Left renal cortex interstitium (tissue), 4 donors: Measurements from ENCODE around the gene MEG3. TPM values are rescaled to one million over a fixed set of nuclear protein-coding genes. Genes with fewer than 3 reads are reported as not detected.

Experiments used
- DNase-seq, 4 donors: peaks; one replicate each; pipeline ENCODE4 v3.0.0-alpha.2; 2013; ENCODE audit warnings: low read depth in 4 of 4, low spot score in 2 of 4, missing footprints in 1 of 4
- polyA plus RNA-seq, 4 donors: library from polyadenylated mRNA; unstranded; fragments of 120-200 nt; gene quantifications; one replicate each; pipeline ENCODE4 v1.2.1, GENCODE V29; 2013; ENCODE audit not compliant: insufficient read length in 4 of 4

The MEG3 gene
- polyA plus RNA-seq, 4 donors = 55.0 to 309 (median 131) TPM

DNA sequence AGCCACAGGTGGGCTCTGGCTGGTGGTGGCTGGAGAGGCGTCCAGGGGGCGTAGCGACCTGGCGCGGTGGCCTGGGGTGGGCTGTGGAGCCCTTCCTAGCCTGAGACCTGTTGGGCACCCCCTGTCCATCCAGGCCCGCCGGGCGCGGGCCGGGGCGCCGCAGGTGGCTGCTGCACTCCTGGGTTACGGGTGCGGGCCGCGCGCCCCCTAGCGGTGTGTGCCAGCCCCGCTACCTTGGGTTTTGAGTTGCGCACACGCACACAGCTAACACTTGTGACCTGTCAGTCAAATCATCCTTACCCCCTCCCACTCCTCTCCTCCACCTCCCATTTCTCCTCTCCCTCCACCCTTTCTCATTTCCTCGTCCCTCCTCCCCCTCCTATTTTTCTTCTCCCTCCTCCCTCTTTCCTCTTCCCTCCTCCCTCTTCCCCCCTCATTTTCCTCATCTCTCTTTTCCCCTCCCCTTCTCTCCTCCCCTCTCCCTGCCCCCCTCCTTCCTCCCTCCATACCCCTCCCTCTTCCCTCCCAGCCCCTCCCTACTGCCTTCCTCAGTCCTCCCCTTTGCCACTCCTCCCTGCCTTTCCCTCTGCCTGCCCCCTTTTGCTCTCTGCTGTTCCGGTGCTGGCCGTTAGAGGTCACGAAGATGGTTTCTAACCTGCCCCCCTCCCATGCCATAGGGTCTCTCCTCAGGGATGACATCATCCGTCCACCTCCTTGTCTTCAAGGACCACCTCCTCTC lies 2.3 kb downstream of the MEG3 start:
- DNase-seq = no peak

DNA sequence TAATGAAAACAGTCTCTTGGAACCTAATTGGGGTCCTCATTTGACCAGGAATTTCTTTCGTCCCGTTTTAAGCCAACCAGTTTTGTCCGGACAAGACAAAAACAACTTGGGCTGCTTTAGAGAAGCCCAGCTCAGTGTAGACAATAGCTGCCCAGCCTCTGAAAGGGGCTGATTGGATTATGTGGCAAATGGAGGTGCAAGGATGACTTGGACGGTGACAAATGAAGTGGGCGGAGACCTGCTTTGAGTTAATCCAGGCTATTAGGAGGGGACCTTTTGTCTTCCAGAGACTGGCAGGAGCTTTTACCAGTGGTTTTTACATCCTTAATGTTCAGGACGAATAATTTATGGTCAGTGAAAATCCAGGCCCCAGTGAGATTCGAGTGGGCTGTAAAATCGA lies 4.8 kb downstream of the MEG3 start:
- DNase-seq = no peak

DNA sequence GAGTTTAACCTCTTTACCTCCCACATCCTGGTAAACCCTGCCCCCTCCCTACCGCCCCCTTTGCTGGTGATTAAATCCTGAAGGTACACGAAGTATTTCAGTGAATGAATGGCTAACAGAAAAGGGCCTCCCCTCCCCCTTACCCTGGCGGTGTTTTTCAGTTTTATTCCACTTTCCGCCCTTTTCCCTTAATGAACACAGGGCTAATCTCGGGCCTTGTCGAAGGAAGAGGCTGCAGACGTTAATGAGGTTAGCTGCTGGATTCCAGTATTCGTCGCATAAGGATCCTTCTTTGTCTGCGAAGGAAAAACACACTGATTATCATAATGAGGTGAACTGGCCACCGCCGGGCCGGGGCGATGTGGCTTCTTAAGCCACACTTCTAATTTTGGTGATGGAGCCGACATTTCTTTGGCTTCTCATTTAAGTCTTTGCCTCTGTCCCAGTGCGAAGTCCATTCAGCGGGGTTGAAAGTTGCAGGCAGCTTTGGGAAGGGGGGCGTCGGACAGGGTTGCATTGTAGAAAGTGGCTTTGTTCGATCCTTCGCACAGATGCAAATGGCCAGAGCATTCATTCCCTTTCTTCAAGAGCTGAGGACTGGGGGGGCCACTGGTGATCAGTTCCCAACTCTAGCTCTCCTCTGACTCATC lies 6.5 kb downstream of the MEG3 start:
- no peak for DNase-seq

DNA sequence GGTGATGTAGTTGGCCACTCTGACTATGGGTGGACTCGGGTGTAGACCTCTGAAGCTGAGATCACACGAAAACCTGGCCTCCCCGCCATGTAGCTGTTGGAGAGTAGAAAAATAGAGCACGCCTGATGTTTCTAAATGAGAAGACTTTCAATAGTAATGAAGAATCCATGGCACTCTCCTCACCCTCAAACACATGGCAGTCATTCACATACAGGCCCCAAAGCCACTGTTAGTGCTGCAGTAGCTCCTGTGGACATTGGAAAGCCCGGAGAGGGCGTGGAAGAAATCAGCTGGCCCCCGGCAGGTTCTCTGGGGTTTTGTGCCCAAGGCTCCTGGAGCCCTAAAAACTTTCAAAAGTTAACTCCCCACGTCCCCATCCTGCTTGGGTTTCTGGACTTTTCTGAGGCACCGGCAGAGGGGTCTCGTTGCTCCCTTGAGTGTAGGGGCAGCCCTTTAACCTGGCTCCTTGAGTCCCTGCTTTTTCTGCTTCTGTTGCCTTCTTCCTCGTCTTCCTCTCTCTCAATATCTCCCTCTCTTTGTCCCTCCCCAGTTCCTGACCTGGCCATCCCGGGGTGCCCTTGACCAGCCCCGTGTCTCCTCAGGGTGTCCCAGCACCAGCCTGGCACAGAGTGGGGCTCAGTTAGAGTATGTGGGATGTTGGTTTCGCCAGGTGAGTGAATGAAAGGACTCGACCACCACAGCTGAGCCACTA lies 8.3 kb downstream of the MEG3 start:
- DNase-seq = no peak

DNA sequence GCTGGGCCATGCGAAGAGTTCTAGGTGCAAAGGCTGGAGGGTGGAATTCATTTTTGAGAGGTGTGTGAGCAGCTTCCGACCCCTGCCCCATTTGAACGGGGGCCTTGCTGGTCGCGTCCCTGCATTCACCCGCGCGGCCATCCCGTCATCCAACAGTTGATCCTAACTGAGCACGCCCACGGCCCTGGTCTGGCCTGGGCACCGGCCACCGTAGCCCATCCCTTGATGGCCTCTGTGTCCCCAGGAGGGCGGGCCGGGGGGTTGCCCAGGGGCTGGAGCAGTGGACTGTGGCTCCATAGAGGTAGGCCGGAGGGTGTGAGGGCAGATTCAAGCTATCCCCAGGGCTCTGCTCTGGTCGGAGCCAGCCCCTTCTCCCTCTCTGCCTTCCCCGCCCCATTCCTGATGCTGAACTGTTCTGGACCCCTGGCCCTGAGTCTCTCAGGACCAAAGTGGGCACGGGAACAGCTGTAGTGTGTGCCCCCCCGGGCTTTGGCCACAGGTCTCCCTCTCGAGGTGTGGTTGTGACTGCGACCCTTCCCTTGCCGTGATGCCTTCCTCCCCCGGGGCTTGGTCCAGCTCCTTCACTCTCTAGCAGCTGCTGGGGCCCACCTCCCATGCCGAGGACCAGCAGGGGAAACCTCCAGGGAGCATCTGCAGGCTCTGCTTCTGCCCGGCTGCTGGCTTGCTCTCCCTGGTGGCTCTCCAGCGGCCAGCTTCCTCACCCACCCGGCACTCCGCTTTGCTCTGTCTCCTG lies 9.1 kb downstream of the MEG3 start:
- no peak for DNase-seq

DNA sequence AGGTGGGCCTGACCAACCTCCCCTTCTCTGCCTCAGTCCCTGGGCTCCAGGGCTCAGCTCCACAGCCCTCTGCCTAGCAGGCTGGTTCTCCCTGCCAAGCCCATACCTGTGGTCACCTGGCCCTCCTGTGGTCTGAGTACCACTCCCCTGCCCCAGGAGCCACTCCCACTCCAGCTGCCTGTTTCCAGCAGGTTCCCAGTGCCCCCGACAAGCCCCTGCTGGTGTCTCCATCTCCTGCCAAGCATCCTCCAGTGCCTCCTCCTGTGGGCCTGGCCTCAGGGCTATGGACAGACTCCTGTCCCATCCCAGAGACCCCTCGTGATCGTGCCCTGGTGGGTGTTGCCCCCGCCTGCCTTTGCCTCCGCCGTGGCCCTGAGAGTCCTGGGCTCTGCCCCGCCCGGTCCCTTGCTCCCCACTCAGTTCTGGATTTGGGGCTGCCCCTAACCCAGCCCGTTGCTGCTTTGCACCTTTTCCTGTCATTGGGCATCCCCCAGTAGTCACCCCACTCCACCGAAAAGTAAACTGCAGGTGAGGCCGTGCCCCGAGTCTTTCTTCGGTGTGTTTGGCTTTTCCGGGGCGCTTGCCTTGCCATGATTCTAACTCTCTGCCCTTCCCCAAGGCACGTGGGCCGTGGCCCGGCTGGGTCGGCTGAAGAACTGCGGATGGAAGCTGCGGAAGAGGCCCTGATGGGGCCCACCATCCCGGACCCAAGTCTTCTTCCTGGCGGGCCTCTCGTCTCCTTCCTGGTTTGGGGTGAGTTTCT lies 9.8 kb downstream of the MEG3 start:
- DNase-seq = no peak

DNA sequence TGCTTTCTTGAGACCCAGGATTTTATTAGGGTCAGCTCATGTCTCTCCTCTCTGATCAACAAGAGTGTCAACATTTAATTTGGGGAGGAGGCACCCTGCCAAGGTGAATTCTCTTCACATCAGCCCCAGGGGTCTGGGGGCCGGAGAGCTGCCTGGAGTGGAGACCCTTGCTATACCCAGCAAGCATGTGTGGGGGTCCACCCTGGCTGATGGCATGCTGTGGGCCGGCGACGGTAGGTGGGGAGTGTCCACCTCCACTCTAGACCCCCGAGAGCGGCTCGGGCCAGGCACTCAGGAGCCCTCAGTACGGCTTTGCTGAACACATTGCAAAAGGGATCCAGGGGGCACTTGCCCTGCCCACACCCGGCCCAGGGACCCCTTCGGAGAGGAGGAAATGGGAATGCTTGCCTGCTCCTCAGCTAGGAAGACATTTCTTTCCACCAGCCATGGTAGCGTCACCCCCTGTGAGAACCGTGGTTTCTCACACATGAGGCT lies 10.4 kb downstream of the MEG3 start:
- DNase-seq = no peak

DNA sequence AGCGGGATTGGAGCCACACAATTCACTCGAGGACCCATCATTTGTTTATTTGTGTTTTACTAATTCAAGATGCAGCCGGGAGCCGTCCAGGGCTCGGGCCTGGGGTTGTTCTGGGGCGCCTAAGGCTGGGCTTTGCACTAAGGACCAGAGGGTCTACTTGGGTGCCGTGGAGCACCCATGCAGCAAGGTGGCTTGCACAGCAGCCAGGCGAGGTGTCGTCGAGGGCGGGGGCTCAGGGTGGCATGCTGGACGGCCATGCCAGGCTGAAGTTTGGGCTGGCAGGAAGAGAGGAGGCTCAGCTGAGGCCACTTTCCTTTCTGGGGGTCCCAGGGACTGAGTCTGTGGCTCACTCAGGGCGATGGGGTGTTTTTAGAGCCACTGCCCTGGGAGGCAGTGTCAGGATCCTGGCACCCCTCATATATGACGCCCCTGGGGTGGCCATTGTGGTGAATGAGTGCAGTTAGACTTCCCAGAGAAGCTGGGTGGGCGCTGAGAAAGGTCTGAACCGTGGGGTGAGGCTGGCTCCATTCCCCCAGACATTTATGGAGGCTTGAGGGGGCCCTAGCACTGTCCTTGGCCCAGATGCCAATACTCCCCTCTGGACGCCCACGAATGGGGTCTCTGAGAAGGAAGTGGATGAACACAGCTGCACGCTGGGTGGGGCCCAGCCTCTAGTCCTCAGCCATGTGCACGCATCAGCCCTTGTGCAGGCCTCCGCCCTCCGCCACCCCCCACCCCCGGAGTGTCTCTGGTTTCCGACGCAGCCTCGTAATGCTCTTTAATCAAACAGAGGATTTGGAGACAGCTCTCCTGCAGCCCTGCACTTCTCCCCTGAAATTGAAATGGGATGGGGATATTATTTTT lies 11.3 kb downstream of the MEG3 start:
- DNase-seq = no peak

DNA sequence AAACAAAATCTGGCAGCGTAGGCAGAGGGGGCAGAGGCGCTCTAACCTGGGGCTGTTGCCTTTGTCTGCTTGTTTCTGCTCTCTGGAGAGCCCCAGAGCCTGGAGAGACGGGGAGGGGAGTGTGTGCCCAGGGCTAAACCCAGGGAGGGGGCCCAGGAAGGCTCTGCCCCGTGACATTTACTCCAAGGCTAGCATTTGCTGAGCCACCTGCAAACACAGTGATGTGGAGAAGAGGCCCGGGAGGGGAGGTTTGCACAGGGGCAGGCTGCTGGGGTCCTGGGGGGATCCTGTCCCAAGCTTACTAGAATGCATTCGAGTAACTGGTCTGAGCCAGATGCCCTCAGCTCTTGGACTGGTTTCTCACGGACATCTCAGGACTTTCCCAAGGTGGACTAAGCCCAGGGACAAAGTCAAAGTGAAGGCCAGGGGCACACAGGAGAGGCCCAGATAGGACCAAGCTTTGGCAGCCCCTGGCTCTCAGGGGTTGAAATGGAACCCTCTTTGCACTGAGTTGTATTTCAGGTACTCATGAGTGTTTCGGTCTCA lies 12.0 kb downstream of the MEG3 start:
- DNase-seq = no peak

DNA sequence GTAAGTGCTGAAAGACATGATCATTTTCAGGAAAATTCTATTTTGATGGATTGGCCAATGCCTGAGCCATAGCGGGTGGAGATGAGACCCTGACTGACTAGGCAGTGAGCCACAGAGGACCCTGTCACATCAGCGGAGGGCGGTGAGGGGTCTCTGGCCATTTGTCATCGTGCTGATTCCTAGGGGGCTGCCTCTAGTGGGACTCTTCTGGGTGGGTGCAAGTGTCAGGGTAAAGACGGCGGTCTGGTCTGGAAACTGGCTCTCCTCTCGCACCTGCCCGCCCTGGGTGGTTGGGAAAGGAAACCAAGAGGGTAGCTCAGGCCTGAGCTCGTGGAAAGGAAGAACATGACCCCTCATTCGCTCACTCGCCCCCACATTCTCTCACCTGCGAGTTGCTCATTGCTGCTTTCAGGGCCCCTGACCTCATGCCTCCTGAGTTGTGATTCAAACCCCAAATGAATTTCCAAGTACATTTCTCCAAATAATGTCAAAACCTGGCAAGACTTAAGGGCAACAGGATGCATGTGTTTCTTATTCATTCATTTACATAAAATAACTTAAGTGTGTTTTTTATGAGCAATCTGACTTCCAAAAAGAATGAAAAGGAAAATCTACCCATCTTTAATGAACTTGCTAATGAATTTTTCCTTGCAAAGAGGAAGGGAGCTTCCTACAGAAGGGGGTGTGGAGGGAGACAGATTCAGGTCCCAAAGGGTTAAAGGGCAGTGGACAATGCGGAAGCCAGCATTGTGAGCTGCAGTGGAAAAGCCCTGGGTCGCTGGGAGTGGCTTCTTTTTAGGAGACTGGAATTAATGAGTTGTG lies 12.8 kb downstream of the MEG3 start:
- DNase-seq = no peak

DNA sequence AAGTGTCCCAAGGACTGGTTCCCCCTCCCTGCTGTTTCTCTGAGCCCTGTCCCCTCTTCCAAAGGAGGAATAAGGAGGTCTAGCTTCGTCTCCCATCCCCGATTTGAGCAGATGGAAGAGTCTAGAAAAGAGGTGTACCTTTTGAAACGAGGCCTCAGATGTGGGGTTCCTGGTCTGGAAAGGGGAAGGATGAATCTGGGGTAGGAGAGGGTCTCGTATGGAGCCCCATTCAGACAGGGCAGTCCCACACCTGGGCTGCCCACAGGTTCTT lies 13.3 kb downstream of the MEG3 start:
- DNase-seq = no peak

DNA sequence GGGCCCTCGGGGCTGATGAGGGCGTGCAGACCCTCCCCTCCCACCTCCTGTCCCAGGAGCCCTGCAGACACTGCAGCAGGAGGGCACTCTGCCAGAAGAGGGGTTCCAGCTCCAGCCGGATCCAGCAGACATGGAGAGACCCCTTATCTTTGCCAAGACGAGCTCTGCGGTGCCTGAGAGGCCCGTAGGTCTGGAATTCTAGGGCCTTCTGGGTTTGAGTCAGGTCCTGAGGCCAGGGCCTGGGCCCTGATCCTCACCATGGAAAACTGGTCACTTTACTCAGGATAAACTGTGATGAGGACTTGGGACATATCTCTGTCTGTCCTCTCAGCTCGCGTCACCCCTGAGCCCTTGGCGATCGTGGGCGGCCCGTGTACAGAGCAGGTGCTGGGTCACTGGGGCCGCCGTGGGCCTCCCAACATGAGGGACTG lies 13.8 kb downstream of the MEG3 start:
- DNase-seq = no peak

DNA sequence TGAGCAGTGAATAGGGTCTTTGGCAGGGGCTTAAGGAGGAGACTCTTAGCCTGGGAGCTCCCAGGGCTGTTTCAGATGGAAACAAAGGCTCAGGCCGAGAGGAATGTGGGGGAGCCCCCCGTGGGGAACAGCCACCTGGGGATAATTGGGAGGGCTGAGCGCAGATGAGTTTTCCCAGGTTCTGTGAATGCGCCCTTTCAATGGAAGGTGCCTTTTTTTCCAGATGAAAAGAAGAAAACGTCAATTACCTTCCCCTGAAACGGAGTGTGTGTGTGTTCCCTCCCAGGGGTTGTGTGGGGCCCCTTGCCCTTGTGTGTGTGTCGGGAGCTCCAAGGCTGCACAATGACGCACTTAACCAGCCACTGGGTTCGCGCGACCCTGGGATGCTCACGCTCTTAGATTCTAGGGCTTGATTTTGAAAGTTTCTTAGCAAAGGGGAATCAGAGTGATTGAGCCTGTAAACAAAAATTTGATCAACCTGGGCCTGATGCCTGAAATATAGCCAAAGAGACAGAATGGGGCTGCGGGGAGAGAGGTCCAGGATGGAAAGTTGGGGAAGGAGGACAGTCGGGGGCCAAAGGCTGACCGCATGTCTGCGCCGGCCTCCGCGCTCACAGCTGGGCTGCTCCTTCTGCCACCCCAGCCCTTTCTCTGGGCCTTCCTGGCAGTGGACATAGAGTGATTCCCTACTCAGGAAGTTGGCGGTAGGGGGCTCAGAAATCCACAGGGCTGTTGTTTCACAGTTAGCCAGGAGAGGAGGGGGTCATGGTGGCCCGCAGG lies 14.6 kb downstream of the MEG3 start:
- DNase-seq = no peak

DNA sequence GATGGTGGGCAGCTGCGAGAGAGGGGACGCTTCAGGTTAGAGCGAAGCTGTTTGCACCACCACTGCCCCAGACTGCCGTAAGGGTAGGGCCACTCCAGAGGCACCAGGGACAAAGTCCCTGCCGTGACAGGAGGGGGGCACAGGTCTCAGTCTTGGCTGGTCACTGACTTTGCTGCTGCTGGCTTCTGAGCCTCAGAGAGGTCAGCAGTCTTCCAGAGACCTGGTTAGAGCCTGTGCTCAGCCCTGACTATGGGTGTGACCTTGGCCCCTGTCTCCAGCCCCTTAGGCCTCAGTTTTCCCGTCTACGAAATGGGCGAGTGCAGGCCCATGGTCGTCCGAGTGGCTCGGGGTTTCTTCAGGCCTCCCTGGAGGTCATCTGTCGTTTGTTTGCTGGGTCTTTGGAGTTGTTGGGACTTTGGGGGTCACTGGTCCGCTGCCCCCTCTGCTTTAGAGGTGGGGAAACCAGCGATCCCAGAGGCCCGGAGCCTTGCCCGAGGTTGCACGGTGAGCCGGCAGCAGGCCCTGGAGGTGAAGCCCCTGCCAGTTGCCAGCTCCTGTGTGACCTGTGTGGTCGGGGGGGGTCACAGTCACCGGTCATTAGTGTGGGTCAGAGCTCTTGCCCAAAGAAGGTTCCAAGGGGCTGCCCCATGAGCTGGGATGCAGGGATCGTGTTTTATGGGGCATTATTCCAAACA lies 15.3 kb downstream of the MEG3 start:
- DNase-seq = no peak

DNA sequence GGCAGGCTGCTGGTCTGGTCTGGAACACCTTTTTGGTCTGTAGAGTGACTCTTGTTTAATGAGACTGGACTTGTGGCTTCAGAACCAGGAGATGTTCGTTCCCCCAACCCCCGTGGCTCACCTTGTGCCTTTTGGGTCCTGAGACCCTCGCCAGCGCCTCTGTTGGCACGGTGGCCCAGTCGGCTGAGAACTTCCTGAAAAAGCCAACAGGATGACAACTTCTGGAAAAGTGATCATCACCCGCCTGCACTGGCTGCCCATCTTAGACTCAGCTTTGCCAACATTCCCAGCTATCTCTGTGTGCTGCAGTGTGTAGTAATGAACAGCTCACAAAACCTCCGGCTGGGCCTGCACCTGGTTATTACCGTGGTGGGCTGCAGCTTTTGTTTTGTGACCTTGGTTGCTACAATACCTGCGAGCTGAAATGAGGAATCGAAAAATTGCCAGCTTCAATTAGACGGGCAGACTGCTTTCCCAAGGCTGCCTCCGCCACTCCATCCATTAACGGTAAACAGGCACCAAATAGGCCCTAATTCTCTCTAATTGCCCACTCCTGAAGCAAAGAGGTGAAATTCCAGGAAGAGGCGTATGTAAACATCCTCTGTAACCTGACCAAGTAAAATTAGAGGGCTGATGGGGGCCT lies 16.0 kb downstream of the MEG3 start:
- DNase-seq = no peak

DNA sequence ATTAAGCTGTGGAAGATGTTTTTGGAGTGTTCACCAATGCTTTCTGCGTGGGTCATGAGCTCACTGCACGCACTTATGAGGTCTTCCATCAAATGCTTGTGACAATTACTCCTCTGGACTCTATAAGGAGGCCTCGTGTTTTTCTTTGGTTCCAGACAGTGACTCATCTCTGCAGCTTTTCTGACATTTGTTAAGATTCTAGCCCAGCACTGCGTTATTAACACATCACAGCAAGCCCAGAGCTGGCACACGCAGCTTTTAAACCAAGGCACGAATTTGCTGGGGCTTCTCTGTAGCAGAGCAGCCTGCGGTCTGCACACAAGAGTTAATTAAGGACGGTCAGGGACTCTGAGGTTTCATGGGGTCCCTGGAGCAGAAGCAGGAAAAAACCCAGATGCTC lies 16.9 kb downstream of the MEG3 start:
- DNase-seq = no peak

DNA sequence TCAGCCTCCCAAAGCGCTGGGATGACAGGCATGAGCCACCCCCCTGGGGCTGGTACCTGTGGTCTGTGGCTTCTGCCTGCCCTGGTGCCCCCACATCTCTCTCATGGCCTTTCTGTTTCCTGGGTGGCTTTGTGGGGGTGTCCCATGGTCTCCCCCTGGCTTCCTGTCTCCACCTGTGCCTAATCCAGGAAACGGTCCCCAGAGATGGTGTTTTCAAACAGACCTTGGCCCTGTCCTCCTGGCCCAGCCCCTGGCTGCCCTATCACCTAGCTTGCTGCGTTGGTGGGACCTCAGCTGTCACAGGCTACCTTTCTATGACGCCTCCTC lies 18.1 kb downstream of the MEG3 start:
- DNase-seq = no peak
